ENCODE measurements around the gene CLSTN3.
"Not testable (repeated sequence)": the region's sequence is repeated elsewhere in the genome, so short reads cannot be mapped to it uniquely, and the experiment has no call there.

DNA sequence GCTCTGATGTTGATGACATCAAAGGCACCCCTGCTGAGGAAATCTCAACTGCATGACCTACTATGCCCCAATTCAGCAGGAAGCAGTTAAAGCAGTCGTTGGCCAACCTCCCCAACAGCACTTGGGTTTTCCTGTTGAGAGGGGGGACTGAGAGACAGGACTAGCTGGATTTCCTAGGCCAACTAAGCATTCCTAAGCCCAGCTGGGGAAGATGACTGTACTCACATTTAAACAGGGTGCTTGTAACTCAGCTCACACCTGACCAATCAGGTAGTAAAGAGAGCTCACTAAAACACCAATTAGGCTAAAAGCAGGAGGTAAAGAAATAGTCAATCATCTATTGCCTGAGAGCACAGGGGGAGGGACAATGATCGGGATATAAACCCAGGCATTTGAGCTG, 55.9 kb downstream of the CLSTN3 start:
- not testable (repeated sequence) for TF ChIP-seq POLR2A (IDR thresholded peaks at IDR 0.05)
- TF ChIP-seq, protein P1, sequence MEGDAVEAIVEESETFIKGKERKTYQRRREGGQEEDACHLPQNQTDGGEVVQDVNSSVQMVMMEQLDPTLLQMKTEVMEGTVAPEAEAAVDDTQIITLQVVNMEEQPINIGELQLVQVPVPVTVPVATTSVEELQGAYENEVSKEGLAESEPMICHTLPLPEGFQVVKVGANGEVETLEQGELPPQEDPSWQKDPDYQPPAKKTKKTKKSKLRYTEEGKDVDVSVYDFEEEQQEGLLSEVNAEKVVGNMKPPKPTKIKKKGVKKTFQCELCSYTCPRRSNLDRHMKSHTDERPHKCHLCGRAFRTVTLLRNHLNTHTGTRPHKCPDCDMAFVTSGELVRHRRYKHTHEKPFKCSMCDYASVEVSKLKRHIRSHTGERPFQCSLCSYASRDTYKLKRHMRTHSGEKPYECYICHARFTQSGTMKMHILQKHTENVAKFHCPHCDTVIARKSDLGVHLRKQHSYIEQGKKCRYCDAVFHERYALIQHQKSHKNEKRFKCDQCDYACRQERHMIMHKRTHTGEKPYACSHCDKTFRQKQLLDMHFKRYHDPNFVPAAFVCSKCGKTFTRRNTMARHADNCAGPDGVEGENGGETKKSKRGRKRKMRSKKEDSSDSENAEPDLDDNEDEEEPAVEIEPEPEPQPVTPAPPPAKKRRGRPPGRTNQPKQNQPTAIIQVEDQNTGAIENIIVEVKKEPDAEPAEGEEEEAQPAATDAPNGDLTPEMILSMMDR (IDR thresholded peaks at IDR 0.05), result not testable (repeated sequence)

Data from transverse colon (tissue), 3 donors.